Stimulated activated CD8-positive, alpha-beta memory T cell treated with anti-CD3 and anti-CD28 coated beads, Interleukin-15, amount 100 ng/mL, for 1 hour (primary cell): ENCODE measurements around the gene TUT4.

Experiments
- DNase-seq: peaks from one replicate; pipeline ENCODE4 v3.0.0-alpha.2; 2020; ENCODE audit warnings: low read depth

TUT4 gene

DNA sequence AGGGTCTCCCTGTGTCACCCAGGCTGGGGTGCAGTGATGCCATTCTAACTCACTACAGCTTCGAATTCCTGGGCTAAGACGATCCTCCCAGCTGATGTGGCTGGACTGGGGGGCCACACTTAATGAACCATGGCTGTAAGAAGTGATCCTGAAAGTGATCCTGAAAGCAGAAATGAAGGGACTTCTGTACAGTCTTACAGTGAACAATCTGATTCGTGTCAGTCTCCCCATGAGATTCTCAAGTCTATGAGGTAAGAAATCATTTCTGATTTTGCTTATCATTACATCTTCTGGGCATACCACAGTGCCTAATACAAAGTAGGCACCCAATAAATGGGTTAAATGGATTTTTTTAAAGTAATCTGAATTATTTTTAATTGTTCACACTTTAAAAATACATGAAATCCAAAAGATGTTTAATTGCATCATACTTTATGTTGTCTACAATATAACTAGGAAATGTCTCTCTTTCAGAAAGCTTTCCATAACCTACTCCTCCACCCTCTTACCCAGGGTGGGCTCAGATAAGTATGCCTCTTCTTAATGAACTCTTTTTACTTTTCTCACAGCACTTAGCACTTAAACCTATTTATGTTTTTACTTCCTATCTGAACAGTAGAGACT lies 21.5 kb downstream of the TUT4 start:
- DNase-seq = no peak

- no peak for DNase-seq
Observed at GRCh38 chr1:52530563-52531144, 22.2 kb downstream of the TUT4 start.

DNA sequence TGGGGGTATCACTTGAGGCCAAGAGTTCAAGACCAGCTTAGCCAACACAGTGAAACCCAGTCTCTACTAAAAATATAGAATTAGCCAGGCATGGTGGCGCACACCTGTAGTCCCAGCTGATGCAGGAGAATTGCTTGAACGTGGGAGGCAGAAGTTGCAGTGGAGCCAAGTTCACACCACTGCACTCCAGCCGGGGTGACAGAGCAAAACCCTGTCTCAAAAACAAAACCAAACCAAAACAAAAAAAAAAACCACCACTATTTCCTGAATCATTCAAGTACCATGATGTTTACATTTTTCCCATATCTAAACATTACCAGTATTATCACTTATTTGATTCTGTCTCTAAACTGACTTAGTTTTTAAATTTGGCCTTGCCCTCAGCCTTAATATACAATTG lies 29.5 kb downstream of the TUT4 start:
- DNase-seq = no peak

- no peak for DNase-seq
Observed at GRCh38 chr1:52520148-52520547, 32.7 kb downstream of the TUT4 start.

DNA sequence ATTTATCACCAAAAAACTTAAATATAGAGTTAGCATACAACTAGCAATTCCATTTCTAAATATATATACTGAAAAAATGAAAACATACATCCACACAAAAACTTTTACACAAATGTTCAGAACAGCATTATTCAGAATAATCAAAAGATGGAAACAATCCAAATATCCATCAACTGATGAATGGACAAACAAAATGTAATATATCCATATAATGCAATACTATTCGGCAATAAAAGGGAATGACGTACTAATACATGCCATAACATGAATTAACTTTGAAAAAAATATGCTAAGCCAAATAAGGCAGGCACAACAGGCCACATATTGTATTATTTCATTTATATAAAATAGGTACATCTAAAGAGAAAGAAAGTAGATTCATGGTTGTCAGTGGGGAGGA lies 33.9 kb downstream of the TUT4 start:
- DNase-seq = no peak

GRCh38 chr1:52511851-52512615 lies 40.9 kb downstream of the TUT4 start:
- DNase-seq = no peak

GRCh38 chr1:52511439-52511838 lies 41.5 kb downstream of the TUT4 start:
- no peak for DNase-seq

- DNase-seq = no peak
Observed at GRCh38 chr1:52506920-52507546, 45.9 kb downstream of the TUT4 start.

DNA sequence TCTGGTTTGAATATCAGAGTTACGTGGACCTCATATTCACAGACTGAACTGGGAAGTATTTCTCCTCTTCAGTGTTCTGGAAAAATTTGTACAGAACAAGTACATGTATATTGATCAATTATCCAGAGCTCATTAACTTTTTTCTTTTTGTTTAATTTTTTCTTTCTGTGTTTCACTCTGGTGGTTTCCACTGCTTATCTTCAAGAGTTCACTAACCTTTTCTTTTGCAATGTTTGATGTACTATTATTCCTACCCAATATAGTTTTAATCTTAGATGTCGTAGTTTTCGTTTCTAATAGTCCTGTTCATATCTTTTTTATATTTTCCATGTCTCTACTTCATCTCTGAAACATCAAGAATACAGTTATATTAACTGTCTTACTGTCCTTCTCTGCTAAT lies 46.5 kb downstream of the TUT4 start:
- DNase-seq = no peak

DNA sequence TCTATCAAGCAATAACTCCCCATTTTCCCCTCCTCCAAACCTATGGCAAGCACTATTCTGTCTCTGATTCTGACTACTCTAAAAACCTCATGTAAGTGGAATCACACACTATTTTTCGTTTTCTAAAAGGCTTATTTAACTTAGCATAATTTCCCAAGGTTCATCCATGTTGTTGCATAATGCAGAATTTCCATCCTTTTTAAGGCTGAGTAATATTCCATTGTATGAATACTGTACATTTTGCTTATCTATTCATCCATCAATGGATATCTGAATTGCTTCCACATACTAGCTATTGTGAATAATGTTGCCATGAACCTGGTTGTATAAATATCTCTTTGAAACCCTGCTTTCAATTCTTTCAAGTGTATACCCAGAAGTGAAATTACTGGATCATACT lies 48.2 kb downstream of the TUT4 start:
- no peak for DNase-seq

DNA sequence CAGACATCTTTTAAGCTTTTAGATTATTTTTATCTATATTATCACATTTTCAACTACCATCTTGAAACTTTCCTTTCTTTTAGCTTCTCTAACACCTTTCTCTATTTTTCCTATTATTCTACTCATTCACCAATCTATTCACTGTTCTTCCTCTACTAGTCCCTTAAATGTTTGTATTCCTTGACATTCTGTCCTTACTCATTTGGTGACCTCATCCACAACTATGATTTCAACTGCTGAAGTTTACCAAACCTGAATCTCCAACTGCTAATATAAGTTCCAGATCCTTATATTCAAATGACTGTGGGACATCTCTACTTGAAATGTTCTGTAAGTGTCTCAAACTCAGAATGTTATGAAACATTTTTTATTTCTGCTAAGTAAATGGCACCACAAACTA lies 49.2 kb downstream of the TUT4 start:
- DNase-seq = no peak

DNA sequence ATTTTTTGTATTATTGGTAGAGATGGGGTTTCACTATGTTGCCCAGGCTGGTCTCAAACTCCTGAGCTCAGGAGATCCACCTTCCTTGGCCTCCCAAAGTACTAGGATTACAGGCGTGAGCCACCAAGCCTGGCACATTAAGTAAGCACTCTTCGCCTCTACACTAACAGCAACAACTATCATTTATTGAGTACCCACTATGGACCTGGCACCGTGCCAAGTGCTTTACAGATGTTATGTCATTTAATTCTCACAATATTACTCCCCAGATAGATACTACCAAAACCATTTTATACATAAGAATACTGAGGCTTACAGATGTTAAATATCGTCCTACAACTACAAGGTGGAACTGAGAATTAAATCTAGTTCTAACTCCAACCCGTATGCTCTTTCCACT lies 50.1 kb downstream of the TUT4 start:
- DNase-seq = no peak

DNA sequence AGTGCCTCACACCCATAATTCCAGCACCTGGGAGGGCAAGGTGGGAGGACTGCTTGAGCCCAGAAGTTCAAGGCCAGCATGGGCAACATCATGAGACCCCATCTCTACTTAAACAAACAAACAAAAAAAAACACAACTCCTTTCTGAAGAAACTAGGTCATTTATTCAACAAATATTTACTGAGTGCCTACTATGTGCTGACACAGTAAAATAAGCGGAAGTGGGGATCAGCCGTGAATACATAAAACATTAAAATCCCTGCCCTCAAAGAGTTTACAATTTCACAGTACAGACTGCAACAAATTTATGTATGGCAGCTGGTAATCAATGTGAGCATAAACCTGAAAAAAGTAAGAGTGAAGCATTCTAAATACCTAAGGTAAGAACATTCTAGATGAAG lies 65.3 kb downstream of the TUT4 start:
- no peak for DNase-seq

DNA sequence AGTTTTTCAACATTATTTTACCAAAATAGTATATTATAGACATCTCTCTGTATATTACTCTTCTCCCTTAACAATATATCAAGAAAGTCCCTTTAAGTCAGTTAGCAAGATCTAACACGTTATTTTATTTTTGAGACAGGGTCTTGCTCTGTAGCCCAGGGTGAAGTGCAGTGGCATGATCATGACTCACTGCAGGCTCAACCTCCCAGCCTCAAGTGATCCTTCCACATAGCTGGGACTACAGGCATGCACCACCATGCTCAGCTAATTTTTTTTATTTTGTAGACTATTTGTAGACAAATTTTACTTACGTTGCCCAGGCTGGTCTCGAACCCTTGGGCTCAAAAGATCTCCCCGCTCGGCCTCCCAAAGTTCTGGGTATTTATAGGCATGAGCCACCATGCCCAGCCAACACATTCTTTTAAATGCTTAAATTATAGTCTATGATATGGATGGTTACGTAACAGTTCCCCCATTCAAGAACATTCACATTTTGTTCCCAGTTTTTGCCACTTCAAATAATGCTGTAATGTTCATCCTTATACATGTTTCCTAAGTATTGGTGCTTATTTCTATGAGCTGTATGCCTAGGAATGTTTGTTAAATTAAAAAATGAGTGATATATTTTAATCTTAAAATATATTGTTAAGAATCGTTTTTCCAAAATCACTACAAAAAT lies 70.4 kb downstream of the TUT4 start:
- DNase-seq = no peak

DNA sequence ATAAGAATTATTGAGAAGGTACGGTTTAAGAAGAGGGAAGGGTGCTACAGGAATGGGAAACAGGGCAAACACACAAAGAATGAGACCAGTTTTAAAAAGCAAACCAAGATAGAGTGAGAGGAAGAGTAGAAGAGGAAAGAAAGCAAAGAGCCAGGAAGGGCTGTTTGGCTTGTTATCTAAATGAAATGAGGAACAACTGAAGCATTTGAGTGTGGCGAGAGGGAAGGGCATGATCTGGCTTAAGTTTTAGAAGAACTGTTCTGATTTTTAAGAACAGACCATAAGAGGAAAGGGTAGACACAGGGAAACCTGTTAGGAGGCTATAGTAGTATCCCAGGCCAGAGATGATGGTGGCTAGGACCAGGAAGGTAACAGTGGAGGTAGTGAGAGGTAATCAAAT lies 73.8 kb downstream of the TUT4 start:
- DNase-seq = no peak

DNA sequence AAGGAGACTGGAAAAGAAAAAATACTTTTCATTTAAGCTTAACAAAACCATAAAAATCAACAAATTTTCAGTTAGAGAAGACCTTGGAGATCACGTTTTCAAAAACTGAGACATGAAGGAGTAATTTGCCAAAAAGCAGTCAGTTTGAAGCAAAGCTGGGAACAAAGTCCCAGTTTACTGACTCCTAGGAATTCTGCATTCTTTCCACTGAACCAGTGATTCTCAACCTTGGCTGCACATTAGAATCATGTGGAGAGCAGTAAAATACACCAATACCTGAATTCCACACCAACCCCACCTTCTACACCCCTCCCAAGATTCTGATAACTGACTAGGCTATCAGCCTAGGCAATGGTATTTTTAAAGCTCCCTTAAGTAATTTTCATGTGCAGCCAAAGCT lies 75.0 kb downstream of the TUT4 start:
- DNase-seq = no peak

- no peak for DNase-seq
Observed at GRCh38 chr1:52476943-52477342, 75.9 kb downstream of the TUT4 start.

GRCh38 chr1:52474807-52475206 lies 78.1 kb downstream of the TUT4 start:
- DNase-seq = no peak

DNA sequence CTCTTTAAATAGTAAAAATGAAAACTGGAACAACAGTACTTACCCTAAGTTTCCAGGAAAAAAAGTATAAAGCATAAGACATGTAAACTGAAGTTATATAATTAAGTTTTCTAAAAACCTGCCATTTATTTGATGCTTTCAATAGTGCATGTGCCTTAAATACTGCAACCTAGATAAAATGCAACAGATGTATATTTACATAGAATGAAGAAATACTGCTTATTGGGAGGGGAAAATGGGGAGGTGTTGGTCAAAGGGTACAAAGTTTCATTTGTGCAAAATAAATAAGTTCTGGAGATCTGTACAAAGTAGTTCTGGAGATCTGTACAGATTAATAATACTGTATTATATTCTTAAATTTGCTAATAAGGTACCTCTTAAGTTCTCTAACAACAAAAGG lies 79.9 kb downstream of the TUT4 start:
- DNase-seq = no peak

DNA sequence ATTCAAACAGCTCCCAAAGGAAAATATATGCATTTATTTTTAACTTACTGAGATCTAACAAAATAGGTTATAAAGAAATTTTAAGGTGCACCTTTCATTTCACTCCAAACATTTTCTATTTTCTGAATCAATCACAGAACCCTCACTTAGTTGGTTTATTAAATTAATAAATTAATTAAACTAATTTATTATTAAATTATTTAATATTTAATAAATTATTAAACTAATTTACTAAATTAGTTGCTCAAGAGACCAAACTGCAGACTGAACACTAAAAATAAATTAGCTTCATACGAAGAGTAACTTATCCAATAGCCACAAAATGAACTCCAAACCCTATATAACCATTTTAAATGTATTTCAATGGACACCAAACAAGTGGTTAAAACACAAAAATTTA lies 80.5 kb downstream of the TUT4 start:
- DNase-seq = no peak

- no peak for DNase-seq
Observed at GRCh38 chr1:52469108-52469507, 83.8 kb downstream of the TUT4 start.

DNA sequence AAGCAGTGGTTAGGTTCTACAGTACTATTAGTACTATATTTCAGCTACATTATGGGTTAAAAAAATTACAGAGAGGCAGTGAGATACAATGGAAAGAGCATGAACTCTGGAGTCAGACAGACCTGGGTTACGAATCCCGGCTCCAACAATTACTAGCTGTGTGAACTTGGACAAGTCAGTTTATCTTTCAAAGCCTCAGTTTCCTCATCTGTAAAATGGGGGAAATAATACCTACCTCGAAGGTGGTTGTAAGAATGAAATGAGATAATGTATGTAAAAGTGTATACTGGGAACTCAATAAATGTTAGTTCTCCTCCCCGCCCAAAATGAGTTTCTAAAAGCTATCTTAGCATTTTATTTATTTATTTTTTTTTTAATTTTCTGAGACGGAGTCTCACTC lies 89.0 kb downstream of the TUT4 start:
- DNase-seq = no peak

GRCh38 chr1:52461821-52462220 lies 91.1 kb downstream of the TUT4 start:
- no peak for DNase-seq
